Upper lobe of left lung (tissue), 6 donors: ENCODE results near the gene EFNA2. TPM values are rescaled to one million over a fixed set of nuclear protein-coding genes. Genes with fewer than 3 reads are reported as not detected.

Experiments used
- ATAC-seq, 2 donors: fragments of 200-7000 bp; cut with Tn5 transposase; one replicate each; pipeline ENCODE4 v1.9.1; 2022; ENCODE audit warnings: mild to moderate bottlenecking in 2 of 2, moderate library complexity in 2 of 2; ENCODE audit not compliant: low FRiP score in 2 of 2
- DNase-seq, 2 donors: peaks; one replicate each; pipeline ENCODE4 v3.0.0-alpha.2; 2019 to 2020
- H3K27ac ChIP-seq, 4 donors: fragments of 200-600 bp; sonication (generic); one replicate each; pipeline ENCODE4 v1.5.1; 2016 to 2019
- H3K27me3 ChIP-seq, 4 donors: fragments of 200-600 bp; sonication (generic); one replicate each; pipeline ENCODE4 v1.5.1; 2017 to 2019
- H3K36me3 ChIP-seq, 4 donors: fragments of 200-600 bp; sonication (generic); one replicate each; pipeline ENCODE4 v1.5.1; 2016 to 2019
- H3K4me1 ChIP-seq, 4 donors: fragments of 200-600 bp; sonication (generic); one replicate each; pipeline ENCODE4 v1.5.1; 2018 to 2019
- H3K4me3 ChIP-seq, 4 donors: fragments of 200-600 bp; sonication (generic); one replicate each; pipeline ENCODE4 v1.5.1; 2017 to 2019; ENCODE audit warnings: mild to moderate bottlenecking in 2 of 4, moderate library complexity in 1 of 4
- H3K9me3 ChIP-seq, 4 donors: fragments of 200-600 bp; sonication (generic); one replicate each; pipeline ENCODE4 v1.5.1; 2018 to 2019
- CTCF ChIP-seq, 6 experiments: fragments of 450-650 bp in 4 of 6; fragments of 200-600 bp in 2 of 6; sonication (generic) in 2 of 6; IDR thresholded peaks; one replicate each; pipeline ENCODE4 v1.5.1; 2016 to 2019; ENCODE audit warnings: antibody characterized with exemption in 6 of 6
- EP300 ChIP-seq, 4 donors: sonication (generic); formaldehyde crosslinking; IDR thresholded peaks; one replicate each; pipeline ENCODE4 v1.5.1; 2017; ENCODE audit warnings: antibody characterized with exemption in 4 of 4, control low read depth in 2 of 4
- POLR2A ChIP-seq, 4 donors: fragments of 450-650 bp; IDR thresholded peaks; one replicate each; pipeline ENCODE4 v1.5.1; 2016 to 2017; ENCODE audit warnings: antibody characterized with exemption in 4 of 4, mild to moderate bottlenecking in 2 of 4
- POLR2AphosphoS5 ChIP-seq, 2 donors: sonication (generic); formaldehyde crosslinking; IDR thresholded peaks; one replicate each; pipeline ENCODE4 v1.5.1; 2017; ENCODE audit warnings: antibody characterized with exemption in 2 of 2
- WGBS, 2 donors: methylation state at CpG; one replicate each; pipeline ENCODE4 v1.1.5; 2017 to 2018; 5-methylcytosine and 5-hydroxymethylcytosine counted together
- total RNA-seq, 6 donors: library from RNA; depleted of rRNA in 4 of 6; stranded (reverse); fragments of >200 nt in 4 of 6; gene quantifications; one replicate each; pipeline versions ENCODE4 v1.1.0 to v1.2.1, GENCODE V29; 2016 to 2021
- donor health status: DM: no; HTN: no; CAD: no; lungs with moderate emphysema.
- donor health status: DM: no; HTN: yes; CAD: no; lungs with severe emphysema.

Gene EFNA2
- total RNA-seq, 6 donors from 2014 or later, result not detected

DNA sequence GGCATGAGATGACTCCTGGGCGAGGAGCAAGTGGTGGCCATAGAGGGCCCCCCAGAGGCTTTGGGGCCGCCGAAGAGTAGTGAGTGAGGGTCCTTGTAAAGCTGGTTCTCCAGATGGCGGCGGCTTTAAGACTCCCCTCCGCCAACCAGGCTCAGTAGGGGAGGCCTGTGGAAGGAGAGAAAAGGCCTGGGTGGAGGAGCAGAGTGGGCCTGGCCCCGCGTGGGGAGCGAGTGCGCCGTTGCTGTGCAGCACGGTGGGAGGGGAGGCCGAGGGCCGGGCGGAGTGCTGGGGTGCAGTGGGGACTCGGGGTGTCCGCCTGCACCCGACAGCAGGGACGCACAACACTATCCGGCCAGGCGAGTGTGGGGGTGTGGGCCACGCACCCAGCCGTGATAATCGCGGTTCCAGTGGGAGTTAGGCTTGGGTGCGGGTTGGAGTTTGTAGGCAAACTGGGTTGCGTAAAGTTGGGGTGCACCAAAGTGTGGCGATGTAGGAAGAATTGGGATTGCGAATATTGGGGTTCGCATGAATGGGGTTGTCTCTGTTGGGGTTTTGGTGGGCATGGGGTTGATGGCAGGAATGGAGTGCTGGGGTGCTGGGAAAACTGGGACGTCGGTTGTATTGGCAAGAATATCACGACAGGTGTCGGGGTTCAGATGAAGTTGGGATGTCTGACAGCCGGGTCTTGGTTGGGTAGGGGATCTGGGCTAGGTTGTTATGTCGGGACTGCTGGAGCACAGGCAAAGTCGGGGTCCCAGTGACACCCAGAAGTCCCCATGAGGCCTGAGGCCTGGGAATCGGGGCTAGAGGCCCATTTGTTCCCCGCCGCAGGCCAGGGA, 17.2 kb upstream of the EFNA2 start:
- no peak for ATAC-seq
- peak in 1 of 2 donors; percentile 87 for DNase-seq
- 54 to 59% methylated on average over 30 to 40 of the region's 40 CpGs for WGBS, 2 donors
- no peaks in the 10 kb centered on the region for H3K9me3 ChIP-seq
- H3K27me3 ChIP-seq, result no peaks in the 10 kb centered on the region
- peak overlapping the region in 3 of 4 donors; percentile 65 to 89 (median 80) for H3K4me3 ChIP-seq
- peaks cover 73 to 89% (median 80%) of the 10 kb centered on the region in 4 donors for H3K4me1 ChIP-seq
- peak overlapping the region; percentile 55 to 100 (median 99) for H3K27ac ChIP-seq
- TF ChIP-seq POLR2AphosphoS5 (IDR thresholded peaks at IDR 0.05), result no peak
- TF ChIP-seq POLR2A (IDR thresholded peaks at IDR 0.05), result no peak
- no peak for TF ChIP-seq EP300 (IDR thresholded peaks at IDR 0.05)
- no peak for TF ChIP-seq CTCF (IDR thresholded peaks at IDR 0.05)
- H3K36me3 ChIP-seq, result peaks cover 21 to 34% (median 26%) of the 10 kb centered on the region in 4 donors

DNA sequence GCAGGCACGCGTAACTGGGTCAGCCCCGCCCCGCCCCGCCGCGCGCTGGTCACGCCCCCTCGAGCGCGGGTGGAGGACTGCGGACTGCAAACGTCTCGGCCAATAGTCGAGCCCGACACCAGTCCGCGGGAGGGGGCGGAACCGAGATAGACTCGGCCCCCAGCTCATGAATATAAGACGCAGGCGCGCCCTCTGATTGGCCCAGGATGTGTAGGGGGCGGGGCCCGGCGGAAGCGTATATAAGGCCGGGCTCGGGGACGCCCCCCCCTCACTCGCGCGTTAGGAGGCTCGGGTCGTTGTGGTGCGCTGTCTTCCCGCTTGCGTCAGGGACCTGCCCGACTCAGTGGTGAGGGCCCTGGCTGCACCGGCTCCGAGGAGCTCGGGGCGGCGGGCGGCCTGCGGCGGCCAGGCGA, 16.6 kb upstream of the EFNA2 start, which contains the start of gene CIRBP:
Gene CIRBP, plus strand, starts transcription at position 268 of the 413 bp plus-strand sequence. CDS start 1,602 bp downstream, outside the sequence.
- peak in 2 of 6 experiments; percentile 34 to 40 for TF ChIP-seq CTCF (IDR thresholded peaks at IDR 0.05)
- peak in 1 of 4 donors; percentile 63 for TF ChIP-seq EP300 (IDR thresholded peaks at IDR 0.05)
- peak; percentile 96 to 100 (median 98) for TF ChIP-seq POLR2A (IDR thresholded peaks at IDR 0.05)
- TF ChIP-seq POLR2AphosphoS5 (IDR thresholded peaks at IDR 0.05), result peak; percentile 98 to 100
- peak; percentile 84 to 92 for ATAC-seq
- peaks cover 25 to 40% (median 32%) of the 10 kb centered on the region in 4 donors for H3K36me3 ChIP-seq
- peak within 1 kb of the TSS; percentile 94 to 100 (median 99) for H3K27ac ChIP-seq
- H3K4me3 ChIP-seq, result peak within 1 kb of the TSS; percentile 65 to 89 (median 75)
- peaks cover 79 to 92% (median 84%) of the 10 kb centered on the region in 4 donors for H3K4me1 ChIP-seq
- no peaks in the 10 kb centered on the region for H3K27me3 ChIP-seq
- no peaks in the 10 kb centered on the region for H3K9me3 ChIP-seq
- DNase-seq, result peak; percentile 100
- WGBS, 2 donors, result 1% methylated on average over 40 of the region's 50 CpGs; no CpG with 5 or more reads in 1 of the 2 donors

DNA sequence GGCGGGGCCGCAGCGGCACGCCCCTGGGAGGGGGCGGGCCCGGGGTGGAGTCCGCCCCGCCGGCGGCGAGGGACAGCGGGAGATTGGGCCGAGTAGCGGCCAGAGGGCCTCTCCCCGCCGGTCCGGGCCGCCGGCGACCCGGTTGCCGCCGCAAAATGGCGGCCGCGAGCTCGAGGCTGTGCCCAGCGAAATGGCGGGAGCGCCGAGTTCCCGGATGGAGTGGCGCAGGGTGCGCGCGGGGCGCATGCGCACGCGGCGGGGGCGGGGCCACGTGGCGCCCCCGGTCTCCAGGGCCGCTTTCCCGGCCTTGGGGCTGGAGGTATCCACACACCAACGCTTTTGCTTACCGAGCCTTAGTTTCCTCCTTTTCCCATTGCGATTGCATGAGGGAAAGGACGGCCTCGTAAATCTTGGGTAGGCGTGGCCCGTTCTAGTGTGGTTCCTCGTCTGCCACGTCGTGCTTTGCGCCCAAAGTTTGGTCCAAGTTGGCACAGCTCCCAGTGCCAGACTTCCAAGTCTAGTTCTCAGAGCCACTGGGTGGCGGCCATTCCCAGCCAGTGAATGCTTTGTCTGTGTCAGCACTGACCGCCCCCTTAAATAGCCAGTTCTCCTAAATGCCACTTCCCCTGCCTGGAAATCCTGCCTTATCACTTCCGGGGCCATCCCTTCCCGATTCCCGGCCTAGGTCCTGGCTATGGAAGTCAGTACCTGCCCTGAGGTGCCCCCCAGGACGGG, 16.0 kb upstream of the EFNA2 start:
- peak; percentile 86 to 97 for DNase-seq

More for the DNA sequence above, 16.0 kb upstream of the EFNA2 start:
- Histone ChIP-seq H3K4me1 (peaks cover 85 to 93% (median 88%) of the 10 kb centered on the region in 4 donors), H3K4me3 (peak overlapping the region; percentile 65 to 89 (median 75)), H3K27ac (peak overlapping the region; percentile 94 to 100 (median 99)), H3K27me3 (no peaks in the 10 kb centered on the region), H3K9me3 (no peaks in the 10 kb centered on the region), H3K36me3 (peaks cover 30 to 46% (median 38%) of the 10 kb centered on the region in 4 donors)
- peak in 1 of 2 donors; percentile 53 for ATAC-seq
- no peak for TF ChIP-seq POLR2A (IDR thresholded peaks at IDR 0.05)
- peak; percentile 7 to 75 for TF ChIP-seq POLR2AphosphoS5 (IDR thresholded peaks at IDR 0.05)
- TF ChIP-seq CTCF (IDR thresholded peaks at IDR 0.05), result peak in 1 of 6 experiments; percentile 21
- TF ChIP-seq EP300 (IDR thresholded peaks at IDR 0.05), result peak in 3 of 4 donors; percentile 9 to 42 (median 26)
- WGBS, 2 donors, result 2 to 3% methylated on average over 12 to 13 of the region's 64 CpGs
